GM21723 (cell line): ENCODE results near the gene C14orf119.
"Not testable (repeated sequence)": the region's sequence is repeated elsewhere in the genome, so short reads cannot be mapped to it uniquely, and the experiment has no call there.

Experiments used
- ATAC-seq: cut with Tn5 transposase; IDR thresholded peaks from one replicate; pipeline ENCODE4 v1.9.1; 2021; ENCODE audit warnings: mild to moderate bottlenecking, moderate library complexity; ENCODE audit not compliant: unreplicated experiment

The C14orf119 gene

DNA sequence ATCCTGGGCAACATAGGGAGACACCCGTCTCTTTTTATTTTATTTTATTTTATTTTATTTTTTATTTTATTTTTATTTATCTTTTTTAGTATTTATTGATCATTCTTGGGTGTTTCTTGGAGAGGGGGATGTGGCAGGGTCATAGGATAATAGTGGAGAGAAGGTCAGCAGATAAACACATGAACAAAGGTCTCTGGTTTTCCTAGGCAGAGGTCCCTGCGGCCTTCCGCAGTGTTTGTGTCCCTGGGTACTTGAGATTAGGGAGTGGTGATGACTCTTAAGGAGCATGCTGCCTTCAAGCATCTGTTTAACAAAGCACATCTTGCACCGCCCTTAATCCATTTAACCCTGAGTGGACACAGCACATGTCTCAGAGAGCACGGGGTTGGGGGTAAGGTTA is 12.3 kb downstream of the C14orf119 start:
- ATAC-seq = not testable (repeated sequence)

GRCh38 chr14:23108169-23108568 is 12.9 kb downstream of the C14orf119 start:
- ATAC-seq = not testable (repeated sequence)

DNA sequence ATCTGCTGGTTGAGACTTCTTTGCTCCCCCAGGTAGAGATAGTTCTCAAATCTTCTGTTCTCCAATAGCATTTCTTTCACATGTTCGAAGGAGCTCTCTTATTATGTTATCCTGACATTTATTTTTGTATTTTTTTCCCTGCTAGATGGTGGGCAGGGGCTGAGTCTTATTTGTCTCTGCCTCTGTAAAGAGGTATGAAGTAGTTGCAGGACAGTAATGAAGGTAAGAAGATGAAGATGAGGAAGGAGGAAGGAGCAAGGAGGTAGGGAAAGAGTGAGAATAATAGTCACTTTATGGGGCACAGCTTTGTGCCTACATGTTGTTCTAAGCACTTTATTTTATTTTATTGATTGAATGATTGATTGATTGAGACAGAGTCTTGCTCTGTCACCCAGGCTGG is 14.5 kb downstream of the C14orf119 start:
- ATAC-seq = no peak

- no peak for ATAC-seq
Measured at GRCh38 chr14:23110579-23111365, 15.5 kb downstream of the C14orf119 start.

GRCh38 chr14:23112359-23113178 is 17.3 kb downstream of the C14orf119 start:
- no peak for ATAC-seq

DNA sequence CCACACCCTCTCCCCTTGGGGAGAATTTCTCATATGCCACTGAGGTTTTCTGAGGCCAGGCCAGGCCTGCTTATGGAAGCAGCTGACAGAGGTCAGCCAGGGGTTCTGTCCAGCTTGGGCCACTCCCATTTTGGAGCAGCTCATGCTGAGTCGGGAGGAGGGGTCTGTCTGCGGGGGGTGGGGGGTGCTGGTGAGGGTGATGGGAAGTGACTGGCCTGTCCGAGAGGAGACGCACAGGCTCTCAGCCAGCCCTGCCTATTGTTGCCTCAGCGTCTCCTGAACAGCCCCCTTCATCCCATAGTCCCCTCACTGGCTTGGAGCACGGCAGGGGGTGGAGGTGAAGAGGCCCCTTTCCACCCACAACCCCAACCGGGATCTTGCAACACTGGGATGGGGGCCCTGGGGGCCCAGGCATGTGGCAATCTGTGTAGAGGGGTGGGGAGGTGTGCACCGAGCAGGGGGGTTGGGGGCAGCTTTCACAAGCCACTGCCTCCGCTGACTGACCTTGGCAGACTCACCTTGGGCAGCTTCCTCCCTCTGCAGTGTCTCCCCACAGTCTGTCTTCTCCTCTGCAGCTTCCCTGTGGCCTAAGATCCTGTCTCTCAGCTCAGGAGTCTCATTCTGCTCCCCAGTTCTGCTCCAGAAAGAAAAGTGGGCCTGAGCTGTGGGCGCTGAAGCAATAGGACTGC is 18.3 kb downstream of the C14orf119 start:
- no peak for ATAC-seq

GRCh38 chr14:23114120-23114458 is 18.8 kb downstream of the C14orf119 start:
- ATAC-seq = no peak

GRCh38 chr14:23114669-23115038 is 19.3 kb downstream of the C14orf119 start:
- ATAC-seq = no peak

- ATAC-seq = no peak
Measured at GRCh38 chr14:23115039-23115731, 19.9 kb downstream of the C14orf119 start.

DNA sequence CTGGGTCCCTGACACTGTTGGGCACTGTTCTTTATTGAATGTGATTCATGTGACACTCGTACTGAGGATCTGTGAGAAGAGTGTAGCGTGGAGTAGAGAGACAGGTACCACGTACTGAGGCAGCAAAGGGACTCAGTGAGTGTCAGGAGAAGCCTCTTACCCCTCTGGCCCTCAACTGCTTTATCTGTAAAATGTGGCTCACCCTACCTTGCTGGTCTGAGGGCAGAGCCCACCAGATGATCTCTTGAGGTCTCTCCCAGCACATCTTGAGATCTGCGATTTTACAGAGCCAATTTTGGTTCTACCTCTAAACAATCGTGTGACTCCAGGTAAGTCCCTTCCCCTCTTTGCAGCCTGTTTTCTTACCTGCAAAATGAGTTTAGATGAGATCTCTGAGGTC is 20.6 kb downstream of the C14orf119 start:
- ATAC-seq = no peak

DNA sequence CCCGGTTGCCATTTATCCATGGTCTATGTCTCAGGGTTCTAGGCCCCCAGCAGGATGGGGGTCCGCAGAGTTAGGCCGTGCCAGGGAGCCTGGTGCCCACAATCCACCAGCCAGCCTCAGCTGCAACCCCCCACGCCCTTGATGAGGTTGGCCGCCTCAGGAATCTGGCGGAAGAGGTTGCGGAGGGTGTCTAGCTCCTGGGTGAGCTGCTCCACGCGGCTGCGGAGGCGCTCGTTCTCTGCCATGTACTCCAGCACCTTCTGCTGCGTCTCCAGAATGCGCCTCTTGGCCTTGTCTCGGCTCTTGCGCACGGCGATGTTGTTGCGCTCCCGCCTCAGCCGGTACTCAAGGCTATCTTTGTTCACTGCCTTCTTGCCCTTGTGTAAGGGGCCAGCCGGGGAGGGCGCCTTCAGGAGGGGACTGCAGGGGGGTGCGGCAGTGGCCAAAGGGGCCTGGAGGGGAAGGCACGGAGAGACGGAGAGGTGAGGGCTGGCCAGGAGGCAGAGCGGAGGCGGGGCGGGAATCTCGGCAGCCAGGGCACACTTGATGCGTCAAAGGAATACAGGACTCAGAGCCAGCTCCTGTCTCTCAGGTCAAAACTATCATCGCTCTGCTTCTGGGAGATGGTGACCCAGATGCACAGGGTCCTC is 22.2 kb downstream of the C14orf119 start:
- no peak for ATAC-seq

- ATAC-seq = no peak
Measured at GRCh38 chr14:23118506-23119362, 23.4 kb downstream of the C14orf119 start, which contains the start of gene CEBPE. Gene CEBPE, minus strand, starts transcription at chr14:23119255. Its CDS starts 164 bp downstream, at chr14:23119091.

GRCh38 chr14:23119363-23120327 is 24.3 kb downstream of the C14orf119 start:
- no peak for ATAC-seq

DNA sequence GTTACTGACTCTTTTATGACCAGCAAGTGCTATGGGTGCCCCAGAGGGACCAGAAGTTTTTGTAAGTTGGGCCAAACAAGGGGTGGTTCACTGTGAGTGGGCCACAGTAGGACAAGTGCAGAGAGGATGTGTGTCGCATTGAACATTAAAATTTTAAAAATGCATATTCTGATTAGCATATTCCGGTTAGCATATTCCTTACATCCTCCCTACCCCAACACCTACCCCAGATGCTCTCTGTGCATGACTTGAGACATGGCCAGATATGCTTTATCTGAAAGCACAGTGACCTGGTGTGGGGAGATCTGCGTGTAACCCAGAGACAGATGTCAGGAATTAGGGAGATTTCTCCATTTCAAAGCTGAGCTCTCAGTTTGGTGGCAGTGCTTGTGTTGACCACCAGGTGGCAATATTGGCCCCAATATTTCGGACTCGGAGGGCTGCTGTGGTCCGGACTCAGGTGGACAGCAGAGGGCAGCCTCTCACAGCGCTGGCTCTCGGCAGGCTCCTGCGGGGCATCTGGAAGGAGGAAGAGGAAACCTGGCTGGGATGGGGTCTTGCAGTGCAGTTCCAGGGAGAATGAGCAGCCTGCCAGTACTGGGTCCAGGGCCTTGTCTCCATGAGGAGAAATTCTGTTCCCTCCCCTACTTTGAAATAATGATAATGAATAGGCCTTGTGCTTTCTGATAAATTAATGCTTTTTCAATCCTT is 25.4 kb downstream of the C14orf119 start:
- ATAC-seq = peak; percentile 87

DNA sequence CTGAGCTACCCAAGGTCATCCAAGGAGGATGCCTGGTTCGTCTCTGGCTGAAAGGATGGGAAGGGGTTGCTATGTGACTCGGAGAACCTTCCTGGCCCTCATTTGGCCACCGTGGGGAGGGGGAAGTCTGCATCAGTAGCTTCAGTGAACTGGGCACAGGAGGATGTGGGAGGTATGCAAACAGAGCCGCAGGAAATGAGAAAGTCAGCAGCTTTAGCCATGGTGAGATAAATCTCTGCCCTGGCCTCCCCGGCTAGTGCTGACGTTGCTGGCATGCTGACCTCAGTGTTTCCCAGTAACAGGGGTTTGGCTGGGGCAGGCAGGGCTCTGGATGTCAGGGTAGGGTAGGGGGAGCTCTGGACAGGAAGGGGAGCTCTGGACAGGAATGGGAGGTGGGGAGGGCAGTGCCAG is 26.1 kb downstream of the C14orf119 start:
- peak; percentile 44 for ATAC-seq

GRCh38 chr14:23122086-23122485 is 26.8 kb downstream of the C14orf119 start:
- ATAC-seq = no peak

DNA sequence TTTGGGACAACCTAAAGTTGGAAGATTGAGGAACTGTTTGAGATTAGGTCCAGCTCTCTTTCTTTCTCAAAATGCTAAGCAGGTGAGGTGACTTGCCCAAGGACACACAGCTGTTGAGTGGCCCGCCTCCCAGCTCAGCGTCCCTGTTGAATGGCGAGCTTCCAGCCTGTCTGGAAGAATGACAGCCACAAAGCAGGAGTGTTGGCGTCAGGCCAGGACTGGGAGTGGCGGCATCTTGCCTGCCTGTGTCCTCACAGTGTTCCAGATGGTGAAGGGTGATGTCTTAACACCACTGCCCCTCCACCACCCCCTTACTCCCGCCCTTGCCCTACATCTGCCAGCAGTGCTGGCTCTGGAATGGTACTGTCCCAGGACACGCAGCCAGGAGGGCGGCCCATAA is 28.1 kb downstream of the C14orf119 start:
- no peak for ATAC-seq
